ENCODE data around the gene CMTM8. TPM values are rescaled to one million over a fixed set of nuclear protein-coding genes. Genes with fewer than 3 reads are reported as not detected.

Gene CMTM8
- total and polyA plus RNA-seq, 2 of the 8 experiments (the other 6 are each of a cell fraction or from before 2014, with no cell fraction given), result 10.5 to 22.4 TPM

GRCh38 chr3:32340039-32340438, 101.6 kb downstream of the CMTM8 start (continued):
- TF ChIP-seq CTCF (IDR thresholded peaks at IDR 0.05; ENCODE audit: control extremely low read depth in 1 of 3, insufficient read depth in 1 of 3, low read depth in 1 of 3, low read length in 3 of 3) (peak; percentile 32 to 77 (median 68)), EP300 (IDR thresholded peaks at IDR 0.05; ENCODE audit: borderline replicate concordance in 1 of 2, low read depth in 2 of 2, low read length in 2 of 2) (no peak), BACH1 (IDR thresholded peaks at IDR 0.05; ENCODE audit: low read length) (no peak), YY1 (IDR thresholded peaks at IDR 0.05; ENCODE audit: low read depth, low read length) (peak; percentile 71; the same call in 1 of the 2 replicates), SIN3A (conservative IDR thresholded peaks at IDR 0.05 in 1 of 2, IDR thresholded peaks at IDR 0.05 in 1 of 2; ENCODE audit: low read depth in 1 of 2, low read length in 2 of 2) (no peak), PHF8 (conservative IDR thresholded peaks at IDR 0.05; ENCODE audit: low read depth, low read length) (no peak), SIRT6 (IDR thresholded peaks at IDR 0.05; ENCODE audit: low read length) (no peak)
